ENCODE results near the gene ATP11C. TPM values are rescaled to one million over a fixed set of nuclear protein-coding genes. Genes with fewer than 3 reads are reported as not detected.

The ATP11C gene
- 51.3 and 56.4 TPM in 2 replicates for total RNA-seq

GRCh38 chrX:139932901-139933796 lies at the start of gene ATP11C:
TSS of gene ATP11C (minus strand) at chrX:139933053. CDS start at chrX:139932042, 1,011 bp downstream.

GRCh38 chrX:139965421-139965820 lies 32.6 kb upstream of the ATP11C start, which contains the start of gene CXorf66:
TSS of gene CXorf66 (minus strand) at chrX:139965521. CDS start at chrX:139965496, 25 bp downstream.

GRCh38 chrX:139708067-139708466 lies 224.8 kb downstream of the ATP11C start, which contains the start of gene MCF2:
TSS of gene MCF2 (minus strand) at chrX:139708167. CDS start at chrX:139651744, 56,423 bp downstream.

Other genes starting within 250 kb of the ATP11C start
- gene MCF2, start 224.9 kb downstream of the ATP11C start, total RNA-seq = not detected in 2 replicates
- gene CXorf66, start 32.5 kb upstream of the ATP11C start, total RNA-seq = not detected in 2 replicates

All from regular cardiac myocyte (primary cell).